ENCODE measurements around the gene ESR2. TPM values are rescaled to one million over a fixed set of nuclear protein-coding genes. Genes with fewer than 3 reads are reported as not detected.

ESR2 gene
- total and polyA plus RNA-seq, 12 donors, result 0.12 to 1.6 (median 0.73) TPM

DNA sequence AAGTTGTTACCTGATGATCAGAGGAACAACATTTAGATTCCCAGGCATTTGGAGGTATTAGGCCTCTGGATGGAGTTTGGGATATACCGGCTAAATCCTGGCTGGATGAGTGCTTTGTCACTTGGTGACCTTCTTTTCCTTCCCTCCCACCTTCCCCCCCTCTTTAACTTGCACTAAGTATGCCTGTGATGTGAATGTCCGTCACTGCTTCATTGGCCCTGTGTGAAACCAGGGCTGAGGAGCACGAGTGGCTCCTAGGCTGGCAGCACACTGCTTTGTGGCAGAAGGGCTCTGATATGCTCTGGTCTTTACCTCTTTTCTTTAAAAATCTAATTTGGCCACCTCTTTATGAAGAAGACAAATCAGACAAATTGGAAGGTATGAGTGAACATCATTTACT, 95.7 kb downstream of the ESR2 start:
- peak overlapping the region in 1 of 10 donors; percentile 53 for H3K4me3 ChIP-seq
- intact Hi-C loops (cut with DNase I), result loop anchor here in 1 of 10 donors (2.0 kb wide), 1 partner anchor 18 kb away; no protein-coding TSS in a partner anchor

DNA sequence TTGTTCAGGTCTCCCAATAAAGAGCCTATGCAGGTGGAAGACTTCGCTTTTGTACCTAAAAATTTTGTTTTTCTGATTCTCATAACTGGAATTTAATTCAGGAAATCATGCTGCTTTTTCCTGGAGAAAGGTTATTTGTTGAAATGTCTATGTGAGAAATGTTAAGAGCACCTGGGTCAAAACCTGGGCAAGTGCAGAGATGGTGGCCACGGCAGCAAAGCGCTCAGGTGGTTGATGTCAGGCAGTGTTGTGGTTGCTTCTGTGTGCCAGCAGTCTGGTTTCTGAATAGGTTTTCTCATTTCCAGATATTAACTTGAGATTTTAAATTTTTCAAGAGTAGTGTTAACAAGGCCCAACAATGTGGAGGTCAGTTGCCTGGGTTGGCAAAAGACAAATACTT, 96.2 kb downstream of the ESR2 start:
- peaks cover 4 to 72% (median 53%) of the 10 kb centered on the region in 9 donors for H3K4me1 ChIP-seq
- peak overlapping the region in 9 of 10 donors; percentile 71 to 88 (median 81) for H3K27ac ChIP-seq
- intact Hi-C loops (cut with DNase I), result loop anchor here in 1 of 10 donors (2.0 kb wide), 1 partner anchor 19 kb away; no protein-coding TSS in a partner anchor
- TF ChIP-seq, protein P1, sequence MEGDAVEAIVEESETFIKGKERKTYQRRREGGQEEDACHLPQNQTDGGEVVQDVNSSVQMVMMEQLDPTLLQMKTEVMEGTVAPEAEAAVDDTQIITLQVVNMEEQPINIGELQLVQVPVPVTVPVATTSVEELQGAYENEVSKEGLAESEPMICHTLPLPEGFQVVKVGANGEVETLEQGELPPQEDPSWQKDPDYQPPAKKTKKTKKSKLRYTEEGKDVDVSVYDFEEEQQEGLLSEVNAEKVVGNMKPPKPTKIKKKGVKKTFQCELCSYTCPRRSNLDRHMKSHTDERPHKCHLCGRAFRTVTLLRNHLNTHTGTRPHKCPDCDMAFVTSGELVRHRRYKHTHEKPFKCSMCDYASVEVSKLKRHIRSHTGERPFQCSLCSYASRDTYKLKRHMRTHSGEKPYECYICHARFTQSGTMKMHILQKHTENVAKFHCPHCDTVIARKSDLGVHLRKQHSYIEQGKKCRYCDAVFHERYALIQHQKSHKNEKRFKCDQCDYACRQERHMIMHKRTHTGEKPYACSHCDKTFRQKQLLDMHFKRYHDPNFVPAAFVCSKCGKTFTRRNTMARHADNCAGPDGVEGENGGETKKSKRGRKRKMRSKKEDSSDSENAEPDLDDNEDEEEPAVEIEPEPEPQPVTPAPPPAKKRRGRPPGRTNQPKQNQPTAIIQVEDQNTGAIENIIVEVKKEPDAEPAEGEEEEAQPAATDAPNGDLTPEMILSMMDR (IDR thresholded peaks at IDR 0.05), result no peak
- H3K27me3 ChIP-seq, result no peaks in the 10 kb centered on the region
- peak overlapping the region in 5 of 10 donors; percentile 47 to 56 (median 53) for H3K4me3 ChIP-seq
- no peak for ATAC-seq
- peaks cover 0 to 14% (median 0%) of the 10 kb centered on the region in 9 donors for H3K36me3 ChIP-seq
- no peak for DNase-seq
- WGBS, 2 donors, result 70 to 74% methylated on average over 3 of the region's 3 CpGs
- no peaks in the 10 kb centered on the region for H3K9me3 ChIP-seq

More for the DNA sequence above, 95.7 kb downstream of the ESR2 start:
- Histone ChIP-seq H3K27ac (peak overlapping the region in 9 of 10 donors; percentile 71 to 88 (median 81)), H3K27me3 (no peaks in the 10 kb centered on the region), H3K9me3 (no peaks in the 10 kb centered on the region), H3K4me1 (peaks cover 4 to 70% (median 51%) of the 10 kb centered on the region in 9 donors), H3K36me3 (peaks cover 0 to 14% (median 0%) of the 10 kb centered on the region in 9 donors)
- ATAC-seq (peak in 4 of 8 donors; percentile 27 to 33 (median 31)), DNase-seq (no peak)
- TF ChIP-seq, protein P1 (IDR thresholded peaks at IDR 0.05), result no peak
- WGBS, 2 donors, result 40 to 61% methylated on average over 3 of the region's 3 CpGs

DNA sequence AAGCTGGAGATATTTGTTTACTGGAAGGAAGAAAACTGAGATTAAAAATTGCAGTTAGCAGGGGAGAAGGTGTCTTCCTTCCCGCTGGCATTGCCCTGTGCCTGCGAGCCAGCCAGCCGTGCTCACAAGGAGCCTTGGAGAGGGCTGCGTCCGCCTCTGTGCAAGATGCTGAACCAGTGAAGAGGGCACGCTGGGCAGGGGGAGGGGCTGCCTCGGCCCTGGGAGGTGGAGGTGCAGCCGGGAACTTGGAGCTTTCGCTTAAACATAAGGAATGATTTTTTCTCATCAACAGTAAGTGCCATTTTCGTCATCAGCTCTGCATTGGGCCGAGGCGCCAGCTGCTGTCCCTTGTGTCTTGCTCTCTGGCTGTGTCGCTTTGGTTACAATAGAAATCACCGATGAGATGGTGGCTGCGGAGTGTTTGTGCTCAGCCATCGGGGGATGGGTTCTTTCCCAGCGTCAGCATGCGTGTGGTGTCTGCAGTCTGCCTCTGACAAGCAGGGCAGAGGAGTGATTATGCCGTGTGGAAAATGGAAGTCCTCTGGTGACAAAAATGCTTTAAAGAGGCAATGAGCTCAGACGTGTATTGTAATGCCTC, 97.3 kb downstream of the ESR2 start:
- Histone ChIP-seq H3K4me3 (peak overlapping the region; percentile 22 to 56 (median 48)), H3K27ac (peak overlapping the region; percentile 65 to 88 (median 80)), H3K9me3 (no peaks in the 10 kb centered on the region), H3K36me3 (peaks cover 0 to 16% (median 0%) of the 10 kb centered on the region in 9 donors), H3K27me3 (no peaks in the 10 kb centered on the region), H3K4me1 (peaks cover 4 to 72% (median 53%) of the 10 kb centered on the region in 9 donors)
- intact Hi-C loops (cut with DNase I), result no loop called here
- peak; percentile 70 to 89 (median 85) for ATAC-seq
- peak; percentile 61 to 64 for DNase-seq
- 24 to 25% methylated on average over 20 of the region's 20 CpGs for WGBS, 2 donors
- TF ChIP-seq, protein P1 (IDR thresholded peaks at IDR 0.05), result no peak

DNA sequence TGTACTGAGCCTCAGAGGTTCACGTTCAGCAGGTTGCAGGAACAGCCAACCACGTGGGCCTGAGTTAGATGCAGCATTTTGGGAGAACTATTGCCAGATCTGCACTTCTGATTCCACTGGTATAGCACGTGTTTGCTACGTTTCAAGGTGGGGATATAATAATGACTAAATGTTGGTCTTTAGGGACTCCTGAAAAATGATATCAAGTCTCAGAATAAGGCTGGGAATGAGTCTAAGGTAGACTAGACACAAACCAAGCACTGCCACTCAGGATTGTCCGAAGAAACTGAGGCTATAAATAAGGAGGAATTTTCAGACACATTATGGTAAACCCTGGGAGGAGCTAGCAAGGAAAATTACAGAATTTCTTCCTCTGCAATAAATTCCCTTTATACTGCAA, 98.1 kb downstream of the ESR2 start:
- Histone ChIP-seq H3K4me3 (no peak overlapping the region), H3K27me3 (no peaks in the 10 kb centered on the region), H3K27ac (peak overlapping the region in 8 of 10 donors; percentile 71 to 88 (median 82)), H3K4me1 (peaks cover 4 to 69% (median 53%) of the 10 kb centered on the region in 9 donors), H3K9me3 (no peaks in the 10 kb centered on the region), H3K36me3 (peaks cover 0 to 24% (median 0%) of the 10 kb centered on the region in 9 donors)
- WGBS, 2 donors, result 73 to 76% methylated on average over 5 of the region's 5 CpGs
- TF ChIP-seq, protein P1 (IDR thresholded peaks at IDR 0.05), result no peak
- DNase-seq (no peak), ATAC-seq (no peak)
- intact Hi-C loops (cut with DNase I), result no loop called here
